Stimulated activated CD4-positive, alpha-beta T cell treated with anti-CD3 and anti-CD28 coated beads, Interleukin-12 subunit alpha, Interleukin-12 subunit beta, amount 100 ng/mL, for 4 hours (primary cell): ENCODE measurements around the gene CEACAM8.
"Not testable (repeated sequence)": the region's sequence is repeated elsewhere in the genome, so short reads cannot be mapped to it uniquely, and the experiment has no call there.

Source experiments
- DNase-seq: peaks from one replicate; pipeline ENCODE4 v3.0.0-alpha.2; 2020

CEACAM8 gene

DNA sequence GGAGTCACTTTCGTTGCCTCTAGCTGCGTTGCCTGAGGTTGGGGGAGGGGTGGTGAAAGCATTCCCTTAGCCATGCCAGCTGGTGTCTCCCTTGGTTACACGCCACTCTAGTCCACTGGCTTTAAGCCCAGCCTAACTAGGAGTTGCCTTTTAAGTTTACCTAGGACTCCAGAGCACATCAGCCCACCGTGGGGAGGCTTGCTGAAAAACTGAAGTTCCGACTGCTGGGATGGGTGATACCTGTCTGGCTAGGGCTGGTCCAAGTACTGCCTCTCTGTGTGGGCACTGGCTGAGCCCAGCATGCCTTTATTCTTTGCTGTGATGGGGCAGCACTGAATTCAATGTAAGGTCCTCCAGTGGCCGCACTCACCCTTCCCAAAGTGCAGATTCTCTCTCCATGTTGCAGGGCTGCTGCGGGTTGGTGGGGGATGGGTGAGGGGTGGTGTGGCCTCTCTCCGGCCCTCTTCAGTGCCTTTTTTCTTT is 54.6 kb downstream of the CEACAM8 start:
- DNase-seq, result no peak

GRCh38 chr19:42538841-42539709 is 55.6 kb downstream of the CEACAM8 start:
- DNase-seq, result no peak

DNA sequence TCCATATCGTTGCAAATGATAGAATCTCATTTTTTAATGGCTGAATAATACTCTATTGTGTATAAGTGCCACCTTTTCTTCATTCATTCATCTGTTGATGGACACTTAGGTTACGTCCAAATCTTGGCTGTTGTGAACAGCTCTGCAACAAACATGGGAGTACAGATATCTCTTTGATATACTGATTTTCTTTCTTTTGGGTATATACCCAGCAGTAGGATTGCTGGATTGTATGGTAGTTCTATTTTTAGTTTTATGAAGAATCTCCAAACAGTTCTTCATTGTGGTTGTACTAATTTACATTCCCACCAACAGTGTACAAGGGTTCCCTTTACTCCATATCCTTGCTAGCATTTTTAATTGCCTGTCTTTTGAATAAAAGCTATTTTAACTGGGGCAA is 59.4 kb downstream of the CEACAM8 start:
- not testable (repeated sequence) for DNase-seq

DNA sequence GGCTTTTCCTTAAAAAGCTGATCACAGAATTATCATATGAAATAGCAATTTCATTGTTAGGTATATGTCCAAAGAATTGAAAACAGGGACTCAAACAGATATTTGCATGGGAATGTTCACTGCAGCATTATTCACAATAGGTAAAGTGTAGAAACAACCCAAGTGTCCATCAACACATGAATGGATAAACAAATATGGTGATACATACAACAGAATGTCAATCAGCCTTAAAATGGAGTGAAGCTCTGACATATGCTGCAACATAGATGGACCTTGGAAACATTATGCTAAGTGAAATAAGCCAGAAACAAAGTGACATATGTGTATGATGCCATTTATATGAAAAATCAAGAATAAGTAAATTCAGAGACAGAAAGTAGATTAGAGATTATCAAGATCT is 60.3 kb downstream of the CEACAM8 start:
- no peak for DNase-seq

DNA sequence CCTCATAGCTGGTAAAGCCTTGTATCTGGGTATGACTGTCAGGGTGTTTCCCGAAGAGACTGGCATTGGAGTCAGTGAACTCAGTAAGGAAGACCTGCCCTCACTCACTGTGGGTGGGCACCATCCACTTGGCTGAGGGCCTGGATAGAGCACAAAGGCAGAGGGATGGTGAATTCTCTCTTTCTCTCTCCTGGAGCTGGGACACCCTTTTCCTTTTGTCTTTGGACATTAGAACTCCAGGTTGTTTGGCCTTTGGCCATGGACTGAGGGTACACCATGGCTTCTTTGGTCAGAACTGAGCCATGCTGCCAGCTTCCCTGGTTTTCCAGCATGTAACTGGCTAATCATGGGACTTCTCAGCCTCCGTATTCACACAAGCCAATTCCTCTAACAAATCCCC is 61.8 kb downstream of the CEACAM8 start:
- no peak for DNase-seq

DNA sequence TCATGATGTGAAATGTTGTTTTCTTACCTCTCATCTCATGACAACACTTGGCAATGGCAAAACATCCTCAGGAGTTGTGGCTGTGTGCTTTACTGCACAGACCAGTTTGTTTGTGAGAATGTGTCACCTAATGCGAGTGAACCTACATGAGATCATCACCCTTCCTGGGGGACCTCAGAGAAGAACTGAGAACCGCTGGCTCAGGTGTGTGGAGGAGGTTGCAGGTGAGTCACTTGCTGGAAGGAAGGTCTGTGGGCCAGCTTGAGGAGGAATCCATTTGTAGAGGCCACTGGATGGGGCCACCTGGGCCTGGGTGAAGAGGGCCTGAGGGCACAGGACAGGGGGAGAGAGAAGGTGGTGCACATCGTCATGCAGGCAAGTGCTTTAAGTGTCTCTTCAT is 63.4 kb downstream of the CEACAM8 start:
- DNase-seq, result no peak
